Lower leg skin (tissue), 4 donors: ENCODE data around the gene FAM216A. TPM values are rescaled to one million over a fixed set of nuclear protein-coding genes. Genes with fewer than 3 reads are reported as not detected.
"Not testable (repeated sequence)": the region's sequence is repeated elsewhere in the genome, so short reads cannot be mapped to it uniquely, and the experiment has no call there.

Source experiments
- DNase-seq, 2 donors: peaks; one replicate each; pipeline ENCODE4 v3.0.0-alpha.2; 2019; ENCODE audit warnings: low spot score in 2 of 2
- H3K4me3 ChIP-seq: fragments of 200-600 bp; sonication (generic); 2 replicates; pipeline ENCODE4 v1.5.1; 2017; ENCODE audit warnings: mild to moderate bottlenecking, low read depth; ENCODE audit not compliant: poor library complexity, severe bottlenecking
- POLR2A ChIP-seq, 2 donors: fragments of 450-650 bp; IDR thresholded peaks; one replicate each; pipeline ENCODE4 v1.6.1; 2016 to 2017; ENCODE audit warnings: antibody characterized with exemption in 2 of 2, mild to moderate bottlenecking in 1 of 2, moderate library complexity in 1 of 2
- WGBS, 2 donors: methylation state at CpG; one replicate each; pipeline ENCODE4 v1.1.5; 2018; 5-methylcytosine and 5-hydroxymethylcytosine counted together
- intact Hi-C: fragments of 100-400 bp; cut with DNase I; formaldehyde crosslinking; loops from one replicate; pipeline ENCODE4 v1.15.0; 2023; ENCODE audit warnings: low total_unique reads
- total RNA-seq, 4 donors: library from RNA; depleted of rRNA; stranded (reverse); fragments of >200 nt; gene quantifications; one replicate each; pipeline ENCODE4 v1.1.0, GENCODE V29; 2016
- TF ChIP-seq, protein P1 (sequence below), 3 donors: fragments of 450-650 bp; IDR thresholded peaks; one replicate each; pipeline ENCODE4 v1.5.1; 2016; ENCODE audit warnings: antibody characterized with exemption in 3 of 3, mild to moderate bottlenecking in 3 of 3, moderate library complexity in 2 of 3

Gene FAM216A
- total RNA-seq, 4 donors from 2014 or later, result 0.30 to 1.9 (median 0.85) TPM

DNA sequence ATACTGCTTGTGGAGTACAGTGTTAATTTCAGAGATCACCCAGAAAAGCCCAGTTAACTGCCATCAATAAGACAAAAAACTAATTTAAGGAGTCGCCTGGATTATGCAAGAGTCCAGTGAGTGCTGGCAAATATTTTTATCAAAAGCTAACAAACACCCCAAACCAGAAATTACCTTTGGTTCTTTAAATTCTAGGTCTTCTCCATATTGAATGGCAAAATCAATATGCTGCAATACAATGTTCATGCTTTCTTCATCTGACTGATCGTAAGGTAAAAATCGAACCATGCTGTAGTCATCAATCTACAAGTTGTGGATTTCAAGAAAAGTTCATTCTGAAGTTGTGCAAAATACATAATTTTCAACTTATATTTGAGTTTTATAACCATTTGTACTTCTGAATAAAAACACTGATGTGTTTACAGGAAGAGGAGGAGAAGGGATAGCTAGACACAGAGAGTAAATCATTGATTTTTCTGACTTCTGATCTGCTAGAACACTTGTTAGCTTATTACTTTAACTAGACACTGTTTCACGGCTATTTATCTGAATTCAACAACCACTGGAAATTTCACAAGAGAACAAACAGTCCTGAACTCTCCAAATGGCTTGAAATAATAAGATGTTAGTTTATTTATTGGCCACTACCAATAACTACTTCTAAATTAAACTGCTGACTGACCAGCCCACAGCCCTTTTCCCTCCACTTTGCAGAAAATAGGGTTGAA, 14.9 kb upstream of the FAM216A start:
- WGBS, 2 donors, result 92 to 93% methylated on average over 4 of the region's 4 CpGs
- H3K4me3 ChIP-seq, result no peak overlapping the region
- no peak for TF ChIP-seq POLR2A (IDR thresholded peaks at IDR 0.05)
- TF ChIP-seq, protein P1, sequence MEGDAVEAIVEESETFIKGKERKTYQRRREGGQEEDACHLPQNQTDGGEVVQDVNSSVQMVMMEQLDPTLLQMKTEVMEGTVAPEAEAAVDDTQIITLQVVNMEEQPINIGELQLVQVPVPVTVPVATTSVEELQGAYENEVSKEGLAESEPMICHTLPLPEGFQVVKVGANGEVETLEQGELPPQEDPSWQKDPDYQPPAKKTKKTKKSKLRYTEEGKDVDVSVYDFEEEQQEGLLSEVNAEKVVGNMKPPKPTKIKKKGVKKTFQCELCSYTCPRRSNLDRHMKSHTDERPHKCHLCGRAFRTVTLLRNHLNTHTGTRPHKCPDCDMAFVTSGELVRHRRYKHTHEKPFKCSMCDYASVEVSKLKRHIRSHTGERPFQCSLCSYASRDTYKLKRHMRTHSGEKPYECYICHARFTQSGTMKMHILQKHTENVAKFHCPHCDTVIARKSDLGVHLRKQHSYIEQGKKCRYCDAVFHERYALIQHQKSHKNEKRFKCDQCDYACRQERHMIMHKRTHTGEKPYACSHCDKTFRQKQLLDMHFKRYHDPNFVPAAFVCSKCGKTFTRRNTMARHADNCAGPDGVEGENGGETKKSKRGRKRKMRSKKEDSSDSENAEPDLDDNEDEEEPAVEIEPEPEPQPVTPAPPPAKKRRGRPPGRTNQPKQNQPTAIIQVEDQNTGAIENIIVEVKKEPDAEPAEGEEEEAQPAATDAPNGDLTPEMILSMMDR (IDR thresholded peaks at IDR 0.05), result no peak
- no peak for DNase-seq
- intact Hi-C loops, result no loop called here

DNA sequence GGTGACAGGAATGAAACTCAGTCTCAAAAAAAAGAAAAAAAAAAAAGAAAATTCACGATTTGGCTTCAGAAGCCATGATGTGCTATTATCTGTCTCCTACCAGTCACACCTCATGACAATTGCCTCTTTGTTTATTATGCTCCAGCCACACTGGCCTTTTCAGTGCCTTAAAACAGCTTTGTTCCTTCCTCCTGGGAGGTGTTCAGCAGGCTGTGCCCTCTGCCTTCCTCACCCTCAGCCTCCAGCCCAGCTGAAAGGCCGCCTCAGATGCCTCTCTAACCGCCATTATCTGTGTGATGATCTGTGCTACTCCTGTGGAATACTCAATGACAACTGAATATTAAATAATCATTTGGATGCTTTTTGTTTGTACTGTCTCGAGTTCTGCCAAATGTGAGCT, 9.9 kb upstream of the FAM216A start:
- TF ChIP-seq, protein P1 (IDR thresholded peaks at IDR 0.05), result no peak
- no peak for TF ChIP-seq POLR2A (IDR thresholded peaks at IDR 0.05)
- 83 to 85% methylated on average over 4 of the region's 4 CpGs for WGBS, 2 donors
- intact Hi-C loops, result no loop called here
- H3K4me3 ChIP-seq, result no peak overlapping the region
- no peak for DNase-seq

DNA sequence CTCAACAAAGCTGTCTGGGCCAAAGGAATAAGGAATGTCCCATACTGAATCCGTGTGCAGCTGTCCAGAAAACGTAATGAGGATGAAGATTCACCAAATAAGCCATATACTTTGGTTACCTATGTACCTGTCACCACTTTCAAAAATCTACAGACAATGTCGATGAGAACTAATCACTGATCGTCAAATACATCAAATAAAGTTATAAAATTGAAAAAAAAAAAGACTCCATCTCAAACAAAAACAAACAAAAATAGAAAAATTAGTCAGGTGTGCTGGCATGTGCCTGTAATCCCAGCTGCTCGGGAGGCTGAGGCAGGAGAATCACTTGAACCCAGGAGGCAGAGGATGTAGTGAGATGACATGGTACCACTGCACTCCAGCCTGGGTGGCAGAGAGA, 7.5 kb upstream of the FAM216A start:
- intact Hi-C loops, result loop anchor here (10.0 kb wide), 1 partner anchor 144 kb away; no protein-coding TSS in a partner anchor
- 90 to 92% methylated on average over 5 of the region's 5 CpGs for WGBS, 2 donors
- DNase-seq, H3K4me3 ChIP-seq: not testable (repeated sequence)

DNA sequence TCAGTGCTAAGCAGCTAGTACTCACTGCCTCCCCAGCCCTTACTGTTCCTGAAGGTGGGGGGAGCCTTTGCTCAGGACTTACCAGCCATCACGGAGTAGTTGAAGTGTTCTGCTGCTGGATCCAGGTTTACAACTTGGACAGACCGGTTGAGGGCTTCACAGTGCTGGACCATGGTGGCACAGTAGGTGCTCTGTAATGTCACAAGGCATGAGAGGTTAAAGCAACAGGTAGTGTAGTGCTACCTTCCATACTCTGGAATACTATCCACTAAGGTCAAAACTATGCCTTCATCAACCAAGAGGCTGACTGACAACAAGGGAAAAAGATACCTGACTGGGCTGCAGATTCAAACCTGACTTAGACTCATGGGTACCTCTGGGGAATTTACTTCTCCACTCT, 3.6 kb upstream of the FAM216A start:
- TF ChIP-seq, protein P1 (IDR thresholded peaks at IDR 0.05), result no peak
- no peak for TF ChIP-seq POLR2A (IDR thresholded peaks at IDR 0.05)
- no peak overlapping the region for H3K4me3 ChIP-seq
- WGBS, 2 donors, result 93 to 94% methylated on average over 2 of the region's 2 CpGs
- no peak for DNase-seq
- intact Hi-C loops, result loop anchor here (10.0 kb wide), 1 partner anchor 140 kb away; no protein-coding TSS in a partner anchor

DNA sequence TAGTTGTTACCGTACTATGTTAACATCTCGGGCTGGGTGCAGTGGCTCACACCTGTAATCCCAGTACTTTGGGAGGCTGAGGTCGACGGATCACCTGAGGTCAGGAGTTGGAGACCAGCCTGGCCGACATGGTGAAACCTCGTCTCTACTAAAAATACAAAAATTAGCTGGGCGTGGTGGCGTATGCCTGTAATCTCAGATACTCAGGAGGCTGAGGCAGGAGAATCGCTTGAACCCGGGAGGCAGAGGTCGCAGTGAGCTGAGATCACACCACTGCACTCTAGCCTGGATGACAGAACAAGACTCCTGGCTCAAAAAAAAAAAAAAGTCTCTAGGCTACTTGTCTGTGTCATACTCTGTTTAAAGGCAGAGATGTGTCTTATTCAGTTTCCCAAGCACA, 2.9 kb upstream of the FAM216A start:
- H3K4me3 ChIP-seq, DNase-seq: not testable (repeated sequence)
- intact Hi-C loops, result loop anchor here (10.0 kb wide), 1 partner anchor 139 kb away; no protein-coding TSS in a partner anchor
- 89 to 90% methylated on average over 11 of the region's 11 CpGs for WGBS, 2 donors

DNA sequence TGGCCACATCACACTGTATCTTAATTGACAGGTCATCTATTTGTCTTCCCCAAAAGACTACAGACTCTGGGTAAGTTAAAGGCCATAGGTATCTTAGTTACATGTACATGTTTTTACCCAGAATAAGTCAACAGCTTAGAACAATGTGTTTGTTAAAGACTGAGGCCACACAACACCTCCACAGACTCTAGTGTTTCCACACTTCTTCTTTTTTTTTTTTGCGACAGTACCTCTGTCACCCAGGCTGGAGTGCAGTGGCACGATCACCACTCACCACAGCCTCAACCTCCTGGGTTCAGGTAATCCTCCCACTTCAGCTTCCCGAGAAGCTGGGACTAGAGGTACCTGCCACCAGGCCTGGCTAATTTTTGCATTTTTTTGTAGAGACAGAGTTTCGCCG, 1.9 kb upstream of the FAM216A start:
- DNase-seq, result no peak
- intact Hi-C loops, result loop anchor here (10.0 kb wide), 1 partner anchor 138 kb away; no protein-coding TSS in a partner anchor
- H3K4me3 ChIP-seq, result no peak overlapping the region
- 43 to 47% methylated on average over 5 of the region's 5 CpGs for WGBS, 2 donors
- no peak for TF ChIP-seq POLR2A (IDR thresholded peaks at IDR 0.05)
- TF ChIP-seq, protein P1 (IDR thresholded peaks at IDR 0.05), result no peak

DNA sequence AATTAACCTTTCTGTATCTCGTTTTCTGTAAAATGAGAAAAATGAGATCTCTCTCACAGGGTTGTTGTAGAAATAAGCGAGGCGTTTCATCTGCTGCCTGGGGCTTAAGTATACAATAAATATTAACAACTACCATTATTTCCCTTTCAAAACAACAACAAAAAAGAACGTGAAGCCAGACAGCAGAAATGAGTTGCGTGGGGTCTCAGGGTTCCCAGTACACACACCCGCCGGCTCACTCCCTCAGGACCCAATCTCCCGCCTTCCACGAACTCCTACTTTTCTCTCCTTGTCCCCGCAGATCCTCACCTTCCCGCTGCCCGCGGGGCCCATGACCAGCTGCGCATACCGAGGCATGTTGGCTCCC, 815 bp upstream of the FAM216A start:
- DNase-seq, result no peak
- peak overlapping the region; percentile 53 for H3K4me3 ChIP-seq
- 0 to 1% methylated on average over 15 of the region's 15 CpGs for WGBS, 2 donors
- TF ChIP-seq, protein P1 (IDR thresholded peaks at IDR 0.05), result no peak
- no peak for TF ChIP-seq POLR2A (IDR thresholded peaks at IDR 0.05)
- intact Hi-C loops, result loop anchor here (10.0 kb wide), 1 partner anchor 137 kb away; no protein-coding TSS in a partner anchor
